AG09309 (cell line): Measurements from ENCODE around the gene SCGB1A1.
A peak's percentile ranks its signal among the peaks of the same experiment; 100 is the strongest.

Source experiments
- DNase-seq: peaks from one replicate; pipeline ENCODE4 v3.0.0-alpha.2; 2010; ENCODE audit warnings: low read depth
- H3K4me3 ChIP-seq: 2 replicates; pipeline ENCODE4 v1.5.1; 2011; ENCODE audit warnings: mild to moderate bottlenecking, low read depth, low read length, moderate library complexity; ENCODE audit not compliant: control insufficient read depth
- TF ChIP-seq, protein P1 (sequence below): IDR thresholded peaks from 2 replicates; pipeline ENCODE4 v1.5.1; 2011; ENCODE audit warnings: mild to moderate bottlenecking, low read depth, low read length, inconsistent platforms; ENCODE audit not compliant: insufficient read depth, control insufficient read depth; ENCODE audit errors: missing control alignments

The SCGB1A1 gene

GRCh38 chr11:62437616-62438015 is 18.8 kb downstream of the SCGB1A1 start:
- TF ChIP-seq, protein P1, sequence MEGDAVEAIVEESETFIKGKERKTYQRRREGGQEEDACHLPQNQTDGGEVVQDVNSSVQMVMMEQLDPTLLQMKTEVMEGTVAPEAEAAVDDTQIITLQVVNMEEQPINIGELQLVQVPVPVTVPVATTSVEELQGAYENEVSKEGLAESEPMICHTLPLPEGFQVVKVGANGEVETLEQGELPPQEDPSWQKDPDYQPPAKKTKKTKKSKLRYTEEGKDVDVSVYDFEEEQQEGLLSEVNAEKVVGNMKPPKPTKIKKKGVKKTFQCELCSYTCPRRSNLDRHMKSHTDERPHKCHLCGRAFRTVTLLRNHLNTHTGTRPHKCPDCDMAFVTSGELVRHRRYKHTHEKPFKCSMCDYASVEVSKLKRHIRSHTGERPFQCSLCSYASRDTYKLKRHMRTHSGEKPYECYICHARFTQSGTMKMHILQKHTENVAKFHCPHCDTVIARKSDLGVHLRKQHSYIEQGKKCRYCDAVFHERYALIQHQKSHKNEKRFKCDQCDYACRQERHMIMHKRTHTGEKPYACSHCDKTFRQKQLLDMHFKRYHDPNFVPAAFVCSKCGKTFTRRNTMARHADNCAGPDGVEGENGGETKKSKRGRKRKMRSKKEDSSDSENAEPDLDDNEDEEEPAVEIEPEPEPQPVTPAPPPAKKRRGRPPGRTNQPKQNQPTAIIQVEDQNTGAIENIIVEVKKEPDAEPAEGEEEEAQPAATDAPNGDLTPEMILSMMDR, result no peak
- no peak overlapping the region for H3K4me3 ChIP-seq
- no peak for DNase-seq

GRCh38 chr11:62438641-62439040 is 19.8 kb downstream of the SCGB1A1 start:
- H3K4me3 ChIP-seq, result no peak overlapping the region
- TF ChIP-seq, protein P1, result no peak
- DNase-seq, result no peak

GRCh38 chr11:62439785-62440602 is 21.2 kb downstream of the SCGB1A1 start:
- TF ChIP-seq, protein P1, result peak; percentile 26
- no peak overlapping the region for H3K4me3 ChIP-seq
- DNase-seq, result no peak

GRCh38 chr11:62443390-62444235 is 24.8 kb downstream of the SCGB1A1 start:
- TF ChIP-seq, protein P1, result no peak
- DNase-seq, result no peak
- peak overlapping the region; percentile 41 for H3K4me3 ChIP-seq

DNA sequence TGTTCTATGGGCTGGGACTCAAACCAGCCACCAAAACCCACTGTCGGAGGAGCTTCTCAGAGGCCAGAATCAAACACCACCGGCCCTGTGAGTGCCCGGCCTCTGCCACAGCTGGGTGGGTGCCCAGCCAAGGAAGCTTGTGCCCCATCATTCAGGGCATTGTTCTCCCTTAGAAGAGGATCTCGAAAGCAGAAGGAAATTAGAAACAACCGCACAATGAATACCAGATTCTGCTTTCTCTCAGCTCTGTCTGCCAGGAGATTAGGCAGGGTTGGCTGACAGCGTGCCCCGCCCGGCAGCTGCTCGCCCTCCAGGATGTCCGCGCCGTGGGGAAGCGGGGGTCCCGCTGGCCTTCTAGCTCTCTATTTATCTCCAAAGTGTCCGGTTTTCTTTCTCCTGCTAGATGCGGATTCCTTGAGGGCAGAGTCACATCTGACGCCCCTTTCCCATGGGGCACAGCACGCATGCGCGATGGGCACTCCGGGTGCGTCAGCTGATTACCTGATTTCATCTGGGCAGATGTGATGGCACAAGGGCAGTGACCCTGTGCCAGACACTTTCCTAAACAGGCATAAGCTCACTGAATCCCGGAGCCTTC is 25.5 kb downstream of the SCGB1A1 start:
- H3K4me3 ChIP-seq, result peak overlapping the region; percentile 41
- no peak for DNase-seq
- TF ChIP-seq, protein P1, result no peak

GRCh38 chr11:62444835-62445234 is 26.0 kb downstream of the SCGB1A1 start:
- TF ChIP-seq, protein P1, result no peak
- DNase-seq, result no peak
- peak overlapping the region; percentile 41 for H3K4me3 ChIP-seq
